PC-9 (cell line): ENCODE measurements around the gene HSPB7. TPM values are rescaled to one million over a fixed set of nuclear protein-coding genes. Genes with fewer than 3 reads are reported as not detected.

ENCODE experiments used
- BruUV-seq: library from RNA; stranded (reverse); fragments of 400-500 nt; replicated peaks from 2 replicates; lab custom pipeline; 2021; lab: Mats Ljungman, UMichigan
- CTCF ChIA-PET: fragments of 300-600 bp; sonication (Branson Sonifier 250); formaldehyde crosslinking; loops from one replicate; lab custom pipeline; 2022; ENCODE audit warnings: antibody characterized with exemption; lab: Charles Lee
- POLR2A ChIA-PET: fragments of 300-600 bp; sonication (Branson Sonifier 250); formaldehyde crosslinking; loops from one replicate; lab custom pipeline; 2022; ENCODE audit warnings: antibody characterized with exemption; ENCODE audit not compliant: unreplicated experiment; lab: Charles Lee
- DNase-seq, 2 experiments: peaks; one replicate each; pipeline versions ENCODE4 v3.0.0 to v3.0.0-alpha.2; 2015 to 2022; ENCODE audit warnings: mixed read lengths in 1 of 2
- H2AFZ ChIP-seq: fragments of 200-600 bp; sonication (generic); 2 replicates; pipeline ENCODE4 v1.8.1; 2017; ENCODE audit warnings: antibody characterized with exemption
- H3F3A ChIP-seq: fragments of 200-600 bp; sonication (generic); 2 replicates; pipeline ENCODE4 v1.8.1; 2017; ENCODE audit warnings: antibody characterized with exemption, mild to moderate bottlenecking, low read depth; ENCODE audit not compliant: insufficient read depth
- H3K27ac ChIP-seq: fragments of 200-600 bp; sonication (generic); 2 replicates; pipeline ENCODE4 v1.6.1; 2016; ENCODE audit warnings: mixed run types
- H3K27me3 ChIP-seq: fragments of 200-600 bp; sonication (generic); 2 replicates; pipeline ENCODE4 v1.6.1; 2016; ENCODE audit warnings: low read depth, mixed run types; ENCODE audit not compliant: insufficient read depth
- H3K36me3 ChIP-seq: fragments of 200-600 bp; sonication (generic); 2 replicates; pipeline ENCODE4 v1.6.1; 2016; ENCODE audit warnings: low read depth, mixed run types
- H3K4me1 ChIP-seq: fragments of 200-600 bp; sonication (generic); replicated peaks from 2 replicates; pipeline ENCODE4 v1.6.1; 2016; ENCODE audit warnings: mixed run types; ENCODE audit not compliant: insufficient read depth
- H3K4me2 ChIP-seq: fragments of 200-600 bp; sonication (generic); 2 replicates; pipeline ENCODE4 v1.6.1; 2017; ENCODE audit warnings: mixed run types
- H3K4me3 ChIP-seq: fragments of 200-600 bp; sonication (generic); 2 replicates; pipeline ENCODE4 v1.6.1; 2016; ENCODE audit warnings: mixed run types
- H3K79me2 ChIP-seq: fragments of 200-600 bp; sonication (generic); 2 replicates; pipeline ENCODE4 v1.6.1; 2017; ENCODE audit warnings: low read depth, mixed run types
- H3K9me2 ChIP-seq: fragments of 200-600 bp; sonication (generic); 2 replicates; pipeline ENCODE4 v1.8.1; 2017; ENCODE audit warnings: mild to moderate bottlenecking; ENCODE audit not compliant: insufficient read depth
- H3K9me3 ChIP-seq: fragments of 200-600 bp; sonication (generic); 2 replicates; pipeline ENCODE4 v1.8.1; 2016; ENCODE audit warnings: low read depth; ENCODE audit not compliant: insufficient read depth
- H4K20me1 ChIP-seq: fragments of 200-600 bp; sonication (generic); 2 replicates; pipeline ENCODE4 v1.8.1; 2017; ENCODE audit not compliant: insufficient read depth
- EZH2 ChIP-seq: fragments of 200-600 bp; sonication (generic); IDR thresholded peaks from 2 replicates; pipeline ENCODE4 v1.8.0; 2017; ENCODE audit warnings: antibody characterized with exemption, low read depth
- intact Hi-C: fragments of 100-400 bp; cut with micrococcal nuclease; formaldehyde crosslinking; loops from one replicate; pipeline ENCODE4 v1.10.0; 2022; ENCODE audit not compliant: unreplicated experiment
- total RNA-seq: library from RNA; stranded (reverse); gene quantifications from 2 replicates; pipeline ENCODE4 v1.2.3, GENCODE V29; 2021
- TF ChIP-seq, protein P1 (sequence below): fragments of 200-600 bp; sonication (generic); conservative IDR thresholded peaks from 2 replicates; pipeline ENCODE4 v1.6.1; 2017; ENCODE audit warnings: mixed run types, antibody characterized with exemption, mild to moderate bottlenecking, moderate library complexity

Gene HSPB7
- total RNA-seq, 1 experiment from 2014 or later, result not detected

DNA sequence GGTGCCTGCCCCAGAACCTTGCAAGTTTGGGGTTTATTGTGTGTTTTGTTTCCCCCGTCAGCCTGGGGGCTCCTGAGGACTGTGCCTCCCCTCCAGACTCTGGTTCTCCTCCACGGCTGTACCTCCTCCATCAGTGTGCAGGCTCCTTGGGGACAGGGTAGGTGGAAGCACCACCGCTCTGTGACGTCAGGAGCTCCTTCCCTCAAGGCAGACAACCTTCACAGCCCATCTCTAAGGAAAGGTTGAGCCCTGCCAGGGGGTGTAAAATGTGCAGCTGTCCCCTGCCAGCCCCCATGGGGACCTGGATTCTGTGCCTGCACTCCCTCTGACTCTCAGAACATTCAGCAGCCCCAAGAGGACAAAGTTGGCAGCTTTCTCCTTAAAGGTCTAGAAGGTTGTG is 465 bp upstream of the HSPB7 start:
- no peak overlapping the region for H2AFZ ChIP-seq

DNA sequence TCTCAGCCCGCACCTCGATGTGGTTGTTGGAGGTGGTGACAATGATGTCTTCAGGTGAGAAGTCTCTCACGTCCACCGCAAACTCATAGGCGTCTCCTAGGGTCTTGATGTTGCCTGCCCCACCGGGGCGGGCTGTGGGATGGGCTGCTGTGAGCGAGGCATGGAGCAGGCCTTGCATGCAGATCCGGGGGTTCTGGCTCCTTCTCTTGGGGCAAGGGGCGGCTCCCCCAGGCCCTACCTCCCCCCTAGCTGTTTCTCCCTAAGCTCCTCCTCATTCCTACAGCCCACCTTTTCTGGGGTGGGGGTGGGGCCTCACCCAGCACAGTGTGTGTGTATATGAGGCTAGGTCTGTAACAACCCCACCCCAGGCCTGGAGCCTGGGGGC is 775 bp downstream of the HSPB7 start:
- peaks cover 10% of the 10 kb centered on the region; the same call in 1 of the 2 replicates for H3F3A ChIP-seq
- H3K79me2 ChIP-seq, result no peaks in the 10 kb centered on the region
- peaks cover 5% of the 10 kb centered on the region; the same call in 1 of the 2 replicates for H3K4me1 ChIP-seq
- no peak for DNase-seq
- no TSS peak for BruUV-seq
- H3K9me3 ChIP-seq, result no peaks in the 10 kb centered on the region
- CTCF ChIA-PET, result no interaction called here
- H3K27ac ChIP-seq, result no peak overlapping the region
- H2AFZ ChIP-seq, result no peak overlapping the region
- no peaks in the 10 kb centered on the region for H3K9me2 ChIP-seq
- H3K4me2 ChIP-seq, result no peak overlapping the region
- no peaks in the 10 kb centered on the region for H3K27me3 ChIP-seq
- H4K20me1 ChIP-seq, result no peaks in the 10 kb centered on the region
- TF ChIP-seq EZH2, result no peak
- TF ChIP-seq, protein P1, sequence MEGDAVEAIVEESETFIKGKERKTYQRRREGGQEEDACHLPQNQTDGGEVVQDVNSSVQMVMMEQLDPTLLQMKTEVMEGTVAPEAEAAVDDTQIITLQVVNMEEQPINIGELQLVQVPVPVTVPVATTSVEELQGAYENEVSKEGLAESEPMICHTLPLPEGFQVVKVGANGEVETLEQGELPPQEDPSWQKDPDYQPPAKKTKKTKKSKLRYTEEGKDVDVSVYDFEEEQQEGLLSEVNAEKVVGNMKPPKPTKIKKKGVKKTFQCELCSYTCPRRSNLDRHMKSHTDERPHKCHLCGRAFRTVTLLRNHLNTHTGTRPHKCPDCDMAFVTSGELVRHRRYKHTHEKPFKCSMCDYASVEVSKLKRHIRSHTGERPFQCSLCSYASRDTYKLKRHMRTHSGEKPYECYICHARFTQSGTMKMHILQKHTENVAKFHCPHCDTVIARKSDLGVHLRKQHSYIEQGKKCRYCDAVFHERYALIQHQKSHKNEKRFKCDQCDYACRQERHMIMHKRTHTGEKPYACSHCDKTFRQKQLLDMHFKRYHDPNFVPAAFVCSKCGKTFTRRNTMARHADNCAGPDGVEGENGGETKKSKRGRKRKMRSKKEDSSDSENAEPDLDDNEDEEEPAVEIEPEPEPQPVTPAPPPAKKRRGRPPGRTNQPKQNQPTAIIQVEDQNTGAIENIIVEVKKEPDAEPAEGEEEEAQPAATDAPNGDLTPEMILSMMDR, result no peak
- H3K4me3 ChIP-seq, result no peak overlapping the region
- intact Hi-C loops, result no loop called here
- POLR2A ChIA-PET, result no interaction called here
- no peaks in the 10 kb centered on the region for H3K36me3 ChIP-seq

More for the DNA sequence above, 465 bp upstream of the HSPB7 start:
- no peaks in the 10 kb centered on the region for H3K9me2 ChIP-seq
- H3K27ac ChIP-seq, result no peak overlapping the region
- H3K27me3 ChIP-seq, result no peaks in the 10 kb centered on the region
- H3K9me3 ChIP-seq, result no peaks in the 10 kb centered on the region
- DNase-seq, result no peak
- H3F3A ChIP-seq, result peaks cover 10% of the 10 kb centered on the region; the same call in 1 of the 2 replicates
- H3K36me3 ChIP-seq, result no peaks in the 10 kb centered on the region
- TF ChIP-seq, protein P1, result no peak
- no peak for TF ChIP-seq EZH2
- H3K4me2 ChIP-seq, result no peak overlapping the region
- H4K20me1 ChIP-seq, result no peaks in the 10 kb centered on the region
- intact Hi-C loops, result no loop called here
- H3K4me1 ChIP-seq, result no peaks in the 10 kb centered on the region
- BruUV-seq, result no TSS peak
- POLR2A ChIA-PET, result no interaction called here
- no peaks in the 10 kb centered on the region for H3K79me2 ChIP-seq
- CTCF ChIA-PET, result interaction anchor here (0.6 kb wide), 2 partner anchors 21 to 171 kb away, joined by 3 to 12 read pairs; no protein-coding TSS in a partner anchor
- H3K4me3 ChIP-seq, result no peak overlapping the region

DNA sequence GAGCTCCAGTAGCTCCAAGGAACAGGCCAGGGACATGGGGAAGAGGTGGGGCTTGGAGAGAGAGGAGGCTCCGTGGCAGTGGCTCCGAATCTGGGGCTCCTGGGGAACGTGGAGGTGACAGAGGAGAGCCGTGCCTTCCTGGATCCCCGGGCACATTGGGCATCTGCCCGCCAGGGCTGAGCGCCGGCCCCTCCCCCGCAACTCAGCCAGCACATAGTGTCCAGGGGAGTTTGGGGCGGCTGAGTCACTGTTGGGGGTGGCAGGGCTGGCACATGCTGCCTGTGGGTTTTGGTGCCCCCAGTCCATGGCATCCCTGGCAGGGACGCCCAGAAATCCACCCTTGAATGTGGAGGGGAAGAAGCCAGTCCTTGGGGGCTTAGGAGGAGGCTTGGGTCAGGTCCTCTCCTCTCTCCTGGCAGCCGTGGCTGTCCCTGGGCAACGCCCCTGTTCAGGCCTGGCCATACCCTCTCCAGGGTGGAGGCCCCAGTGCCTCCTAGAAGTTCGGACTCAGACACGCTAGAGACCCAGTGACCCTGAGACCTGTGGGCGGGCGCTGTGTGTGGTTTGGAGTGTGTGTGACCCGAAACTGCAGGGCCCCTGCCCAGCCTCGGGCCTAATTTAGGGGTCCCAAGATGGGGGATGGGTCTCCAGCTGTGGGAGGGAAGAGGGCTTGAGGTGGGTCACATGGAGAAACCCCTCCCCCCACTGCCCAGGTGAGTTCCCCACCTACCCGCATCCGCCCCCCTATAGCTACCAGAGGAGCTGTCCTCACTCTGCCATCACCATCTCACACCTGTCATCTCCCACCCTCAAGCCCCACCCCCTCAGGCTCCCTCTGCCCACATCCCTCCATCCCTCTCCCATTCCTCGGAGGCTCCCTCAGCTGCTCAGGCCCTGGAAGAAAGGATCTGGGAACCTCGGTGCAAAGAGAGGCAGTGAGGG is 1.6 kb downstream of the HSPB7 start:
- Histone ChIP-seq H3K4me2 (no peak overlapping the region), H3K4me3 (no peak overlapping the region), H3K79me2 (no peaks in the 10 kb centered on the region), H3F3A (peaks cover 10% of the 10 kb centered on the region; the same call in 1 of the 2 replicates), H3K27me3 (no peaks in the 10 kb centered on the region), H3K4me1 (peaks cover 5% of the 10 kb centered on the region; the same call in 1 of the 2 replicates), H2AFZ (no peak overlapping the region), H3K9me3 (no peaks in the 10 kb centered on the region), H3K36me3 (no peaks in the 10 kb centered on the region), H3K27ac (no peak overlapping the region), H3K9me2 (no peaks in the 10 kb centered on the region), H4K20me1 (no peaks in the 10 kb centered on the region)
- no peak for DNase-seq
- BruUV-seq, result no TSS peak
- ChIA-PET POLR2A (no interaction called here), CTCF (interaction anchor here (0.7 kb wide), 1 partner anchor 32 kb away, joined by 3 read pairs; no protein-coding TSS in a partner anchor)
- TF ChIP-seq, protein P1, result no peak
- TF ChIP-seq EZH2, result no peak
- intact Hi-C loops, result no loop called here
